ENCODE results near the gene APLP2.
"Not testable (repeated sequence)": the region's sequence is repeated elsewhere in the genome, so short reads cannot be mapped to it uniquely, and the experiment has no call there.

APLP2 gene

GRCh38 chr11:130192845-130193267, 123.2 kb downstream of the APLP2 start:
- DNase-seq (ENCODE audit: extremely low spot score), result no peak
- POLR2A ChIA-PET, result no interaction called here
- CTCF ChIA-PET, result interaction anchor here (1.4 kb wide), 1 partner anchor 10 kb away, joined by 3 read pairs; no protein-coding TSS in a partner anchor
- TF ChIP-seq CTCF (IDR thresholded peaks at IDR 0.05; ENCODE audit: control extremely low read depth, extremely low read depth, low read depth, missing control alignments), result no peak

GRCh38 chr11:130193551-130193950, 123.9 kb downstream of the APLP2 start:
- DNase-seq (ENCODE audit: extremely low spot score); CTCF ChIA-PET; POLR2A ChIA-PET: not testable (repeated sequence)

Data from GM10248 (cell line).